Adrenal gland (tissue), 5 donors: ENCODE results near the gene CST1.

Source experiments
- CTCF ChIP-seq, 6 experiments: fragments of 450-650 bp in 4 of 6; fragments of 200-600 bp in 2 of 6; sonication (generic) in 1 of 6; IDR thresholded peaks; 1 replicate in 5 of 6; 2 replicates in 1 of 6; pipeline versions ENCODE4 v1.5.1 to v1.8.0; 2016 to 2021; ENCODE audit warnings: antibody characterized with exemption in 6 of 6, mild to moderate bottlenecking in 2 of 6, moderate library complexity in 1 of 6
- POLR2A ChIP-seq, 2 donors: fragments of 450-650 bp; IDR thresholded peaks; one replicate each; pipeline ENCODE4 v1.6.1; 2017; ENCODE audit warnings: antibody characterized with exemption in 2 of 2, mild to moderate bottlenecking in 2 of 2, moderate library complexity in 1 of 2
- donor health status: DM: no; HTN: no; CAD: no.

- TF ChIP-seq CTCF (IDR thresholded peaks at IDR 0.05) = no peak
- TF ChIP-seq POLR2A (IDR thresholded peaks at IDR 0.05) = no peak
Observed at GRCh38 chr20:23744817-23745216, 5.9 kb downstream of the CST1 start.
